PC-3 (cell line): ENCODE measurements around the gene ALKAL2. TPM values are rescaled to one million over a fixed set of nuclear protein-coding genes. Genes with fewer than 3 reads are reported as not detected.

Experiments used
- ATAC-seq: fragments of 200-7000 bp; cut with Tn5 transposase; 2 replicates; pipeline ENCODE4 v1.9.1; 2020; ENCODE audit warnings: mild to moderate bottlenecking, moderate library complexity
- BruUV-seq: library from RNA; stranded (reverse); fragments of 400-500 nt; replicated peaks from 2 replicates; lab custom pipeline; 2021; lab: Mats Ljungman, UMichigan
- CTCF ChIA-PET: fragments of 300-600 bp; sonication (Branson Sonifier 250); formaldehyde crosslinking; loops from one replicate; lab custom pipeline; 2022; ENCODE audit warnings: antibody characterized with exemption; lab: Charles Lee
- POLR2A ChIA-PET: fragments of 300-600 bp; sonication (Branson Sonifier 250); formaldehyde crosslinking; loops from one replicate; lab custom pipeline; 2022; ENCODE audit warnings: antibody characterized with exemption; ENCODE audit not compliant: unreplicated experiment; lab: Charles Lee
- DNase-seq: peaks from one replicate; pipeline ENCODE4 v3.0.0-alpha.2; 2015
- H2AFZ ChIP-seq: fragments of 300-600 bp; sonication (generic); 2 replicates; pipeline ENCODE4 v1.6.0; 2016; ENCODE audit warnings: antibody characterized with exemption, low read length
- H3F3A ChIP-seq: fragments of 300-600 bp; sonication (generic); one replicate; pipeline ENCODE4 v1.6.0; 2017; ENCODE audit warnings: antibody characterized with exemption, low read length, control low read depth, mild to moderate bottlenecking; ENCODE audit not compliant: unreplicated experiment
- H3K27ac ChIP-seq: fragments of 300-600 bp; sonication (generic); 2 replicates; pipeline ENCODE4 v1.5.1; 2016; ENCODE audit warnings: mild to moderate bottlenecking, low read length
- H3K27me3 ChIP-seq: fragments of 300-600 bp; sonication (generic); 2 replicates; pipeline ENCODE4 v1.6.1; 2016; ENCODE audit warnings: low read length, mixed read lengths
- H3K36me3 ChIP-seq: fragments of 300-600 bp; sonication (generic); 2 replicates; pipeline ENCODE4 v1.6.1; 2016; ENCODE audit warnings: low read depth, mixed run types, low read length, mixed read lengths
- H3K4me1 ChIP-seq: fragments of 300-600 bp; sonication (generic); 2 replicates; pipeline ENCODE4 v1.5.1; 2016; ENCODE audit warnings: low read length; ENCODE audit not compliant: insufficient read depth
- H3K4me2 ChIP-seq: fragments of 300-600 bp; sonication (generic); 2 replicates; pipeline ENCODE4 v1.6.0; 2016; ENCODE audit warnings: low read length
- H3K4me3 ChIP-seq: fragments of 300-600 bp; sonication (generic); 2 replicates; pipeline ENCODE4 v1.5.1; 2016; ENCODE audit warnings: mild to moderate bottlenecking, low read length, mixed read lengths
- H3K79me2 ChIP-seq: fragments of 300-600 bp; sonication (generic); 2 replicates; pipeline ENCODE4 v1.6.1; 2017; ENCODE audit warnings: low read length, mixed read lengths
- H3K9ac ChIP-seq: fragments of 300-600 bp; sonication (generic); 2 replicates; pipeline ENCODE4 v1.6.0; 2016; ENCODE audit warnings: mild to moderate bottlenecking, low read length
- H3K9me2 ChIP-seq: fragments of 300-600 bp; sonication (generic); replicated peaks from 2 replicates; pipeline ENCODE4 v1.6.1; 2016; ENCODE audit warnings: mixed run types, low read length, mixed read lengths
- H3K9me3 ChIP-seq: fragments of 300-600 bp; sonication (generic); 2 replicates; pipeline ENCODE4 v1.6.1; 2016; ENCODE audit warnings: low read length, mixed read lengths
- H4K20me1 ChIP-seq: fragments of 300-600 bp; sonication (generic); 2 replicates; pipeline ENCODE4 v1.6.1; 2016; ENCODE audit warnings: low read length, mixed read lengths
- CTCF ChIP-seq: fragments of 300-600 bp; sonication (generic); conservative IDR thresholded peaks from 2 replicates; pipeline ENCODE4 v1.5.1; 2017; ENCODE audit warnings: antibody characterized with exemption, low read depth, mild to moderate bottlenecking, low read length
- EZH2 ChIP-seq: fragments of 300-600 bp; sonication (generic); IDR thresholded peaks from one replicate; pipeline ENCODE4 v1.6.1; 2017; ENCODE audit warnings: antibody characterized with exemption, mild to moderate bottlenecking, low read length; ENCODE audit not compliant: unreplicated experiment
- EZH2phosphoT487 ChIP-seq: fragments of 300-600 bp; sonication (generic); IDR thresholded peaks from 2 replicates; pipeline ENCODE4 v1.6.1; 2018; ENCODE audit warnings: mild to moderate bottlenecking, antibody characterized with exemption, low read length, borderline replicate concordance
- intact Hi-C: fragments of 100-400 bp; cut with micrococcal nuclease; formaldehyde crosslinking; loops from 2 replicates; pipeline ENCODE4 v1.9.0; 2023
- total RNA-seq: library from RNA; depleted of rRNA; stranded (reverse); fragments of >200 nt; gene quantifications from 2 replicates; pipeline ENCODE4 v1.2.3, GENCODE V29; 2014

The ALKAL2 gene
- total RNA-seq, 1 experiment from 2014 or later, result not detected

DNA sequence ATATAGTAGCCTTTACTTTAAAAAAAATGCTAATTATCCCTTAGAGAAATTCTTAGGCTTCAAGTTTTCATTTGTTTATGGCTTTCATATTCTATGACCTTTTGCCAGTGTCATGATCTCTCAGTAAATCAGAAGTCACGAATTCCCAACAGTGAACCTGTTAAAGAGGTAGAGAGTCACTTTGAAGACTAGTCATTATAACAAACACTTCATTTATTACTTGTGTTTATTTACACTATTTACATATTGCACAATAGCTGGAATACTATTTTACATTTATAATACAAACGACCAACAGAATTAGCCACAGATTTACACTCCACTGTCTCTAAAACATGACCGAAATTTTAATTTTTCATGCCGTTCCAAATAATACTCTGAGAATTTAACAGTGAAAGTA, 8.5 kb downstream of the ALKAL2 start:
- ATAC-seq (no peak), DNase-seq (no peak)
- Histone ChIP-seq H3K4me1 (peaks cover 11% of the 10 kb centered on the region; the same call in 1 of the 2 replicates), H4K20me1 (peaks cover 14% of the 10 kb centered on the region; the same call in 1 of the 2 replicates), H3F3A (no peaks in the 10 kb centered on the region), H3K79me2 (peaks cover 20% of the 10 kb centered on the region), H3K9me2 (no peaks in the 10 kb centered on the region), H2AFZ (no peak overlapping the region), H3K4me2 (no peak overlapping the region), H3K4me3 (no peak overlapping the region), H3K27me3 (no peaks in the 10 kb centered on the region), H3K9ac (no peak overlapping the region), H3K36me3 (peaks cover 76% of the 10 kb centered on the region), H3K9me3 (no peaks in the 10 kb centered on the region), H3K27ac (no peak overlapping the region)
- ChIA-PET CTCF (no interaction called here), POLR2A (no interaction called here)
- no TSS peak for BruUV-seq
- TF ChIP-seq EZH2phosphoT487 (no peak), CTCF (no peak), EZH2 (no peak)
- intact Hi-C loops, result no loop called here

DNA sequence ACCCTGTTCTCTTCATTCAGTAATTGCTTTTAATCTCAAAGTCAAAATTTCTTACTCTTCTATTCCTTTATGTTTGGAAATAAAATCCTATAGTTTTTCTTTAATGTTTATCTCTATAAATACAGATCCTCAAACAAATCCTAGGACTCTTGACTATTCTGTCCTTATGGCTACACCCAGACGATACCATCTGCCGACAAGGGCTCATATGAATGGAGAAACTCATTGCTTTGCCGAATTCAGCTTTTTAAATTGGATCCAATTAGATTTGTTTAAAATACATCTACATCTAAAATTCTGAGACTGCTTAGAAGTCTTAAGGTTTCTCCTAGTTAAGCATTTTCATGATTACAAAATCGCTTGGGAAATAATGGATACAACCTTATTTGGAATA, 9.0 kb downstream of the ALKAL2 start:
- DNase-seq (no peak), ATAC-seq (no peak)
- peaks cover 76% of the 10 kb centered on the region for H3K36me3 ChIP-seq
- no peaks in the 10 kb centered on the region for H3K27me3 ChIP-seq
- ChIA-PET CTCF (no interaction called here), POLR2A (no interaction called here)
- H3K4me3 ChIP-seq, result no peak overlapping the region
- BruUV-seq, result no TSS peak
- peaks cover 24% of the 10 kb centered on the region for H3K79me2 ChIP-seq
- no peak overlapping the region for H3K4me2 ChIP-seq
- H3K9me2 ChIP-seq, result no peaks in the 10 kb centered on the region
- no peaks in the 10 kb centered on the region for H3K9me3 ChIP-seq
- H3K4me1 ChIP-seq, result peaks cover 6% of the 10 kb centered on the region; the same call in 1 of the 2 replicates
- no peaks in the 10 kb centered on the region for H3F3A ChIP-seq
- intact Hi-C loops, result no loop called here
- H4K20me1 ChIP-seq, result peaks cover 14% of the 10 kb centered on the region; the same call in 1 of the 2 replicates
- TF ChIP-seq CTCF (no peak), EZH2 (no peak), EZH2phosphoT487 (no peak)
- H3K27ac ChIP-seq, result no peak overlapping the region
- H3K9ac ChIP-seq, result no peak overlapping the region
- no peak overlapping the region for H2AFZ ChIP-seq

- ChIA-PET POLR2A (no interaction called here), CTCF (no interaction called here)
- Histone ChIP-seq H3F3A (no peaks in the 10 kb centered on the region), H3K36me3 (peaks cover 80% of the 10 kb centered on the region), H3K27ac (no peak overlapping the region), H2AFZ (no peak overlapping the region), H3K9me2 (no peaks in the 10 kb centered on the region), H4K20me1 (peaks cover 14% of the 10 kb centered on the region; the same call in 1 of the 2 replicates), H3K27me3 (no peaks in the 10 kb centered on the region), H3K4me3 (no peak overlapping the region), H3K4me1 (0 out of 2 replicates have a peak, but pooled peaks cover 3% of the 10 kb centered on the region), H3K4me2 (no peak overlapping the region), H3K9me3 (no peaks in the 10 kb centered on the region), H3K79me2 (peaks cover 29% of the 10 kb centered on the region), H3K9ac (no peak overlapping the region)
- no TSS peak for BruUV-seq
- TF ChIP-seq EZH2phosphoT487 (no peak), CTCF (no peak), EZH2 (no peak)
- ATAC-seq (no peak), DNase-seq (no peak)
- intact Hi-C loops, result no loop called here
Observed at GRCh38 chr2:278312-278926, 9.5 kb downstream of the ALKAL2 start.
